GM12892 (cell line): ENCODE data around the gene SH3GL3.

Source experiments
- POLR2A ChIP-seq: IDR thresholded peaks from 2 replicates; pipeline ENCODE4 v1.6.1; 2011; ENCODE audit warnings: low read depth, low read length, control low read depth
- POLR2AphosphoS5 ChIP-seq: IDR thresholded peaks from 2 replicates; pipeline ENCODE4 v1.6.1; 2011; ENCODE audit warnings: low read depth, low read length, control low read depth
- TAF1 ChIP-seq: IDR thresholded peaks from 2 replicates; pipeline ENCODE4 v1.6.1; 2011; ENCODE audit warnings: low read depth, mild to moderate bottlenecking, control low read depth, low read length, borderline replicate concordance

DNA sequence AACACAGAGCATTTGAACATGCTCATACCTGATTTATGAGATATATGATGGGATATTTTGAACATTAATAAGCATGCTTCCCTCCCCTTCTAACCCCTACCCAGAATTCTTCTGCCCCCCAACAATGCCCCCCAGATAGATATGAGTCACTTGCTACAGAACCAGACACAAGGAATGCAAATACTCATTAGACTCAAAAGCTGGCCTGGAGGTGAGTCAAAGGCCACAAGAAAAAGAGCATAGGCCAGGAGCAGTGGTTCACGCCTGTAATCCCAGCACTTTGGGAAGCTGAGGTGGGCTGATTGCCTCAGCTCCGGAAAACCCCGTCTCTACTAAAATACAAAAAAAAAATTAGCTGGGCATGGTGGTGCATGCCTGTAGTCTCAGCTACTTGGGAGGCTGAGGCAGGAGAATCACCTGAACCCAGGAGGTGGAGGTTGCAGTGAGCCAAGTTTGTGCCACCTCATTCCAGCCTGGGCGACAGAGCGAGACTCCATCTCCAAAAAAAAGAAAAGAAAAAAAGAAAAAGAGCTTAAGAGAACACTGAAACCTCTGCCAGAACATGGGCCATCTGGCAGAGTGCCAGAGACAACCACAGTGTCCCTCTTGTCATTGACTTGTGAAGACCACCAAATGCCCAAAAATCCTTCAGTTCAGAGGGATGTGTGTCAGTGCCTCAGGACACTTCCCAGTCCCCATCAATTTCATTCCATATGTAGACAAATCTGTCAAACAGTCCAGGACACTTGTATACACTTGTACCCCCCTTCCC is 3.9 kb upstream of the SH3GL3 start:
- TF ChIP-seq POLR2A: no peak
- no peak for TF ChIP-seq POLR2AphosphoS5
- TF ChIP-seq TAF1: no peak
